ENCODE measurements around the gene PGPEP1. TPM values are rescaled to one million over a fixed set of nuclear protein-coding genes. Genes with fewer than 3 reads are reported as not detected.

PGPEP1 gene
- polyA plus RNA-seq, 1 experiment = 22.0 TPM

DNA sequence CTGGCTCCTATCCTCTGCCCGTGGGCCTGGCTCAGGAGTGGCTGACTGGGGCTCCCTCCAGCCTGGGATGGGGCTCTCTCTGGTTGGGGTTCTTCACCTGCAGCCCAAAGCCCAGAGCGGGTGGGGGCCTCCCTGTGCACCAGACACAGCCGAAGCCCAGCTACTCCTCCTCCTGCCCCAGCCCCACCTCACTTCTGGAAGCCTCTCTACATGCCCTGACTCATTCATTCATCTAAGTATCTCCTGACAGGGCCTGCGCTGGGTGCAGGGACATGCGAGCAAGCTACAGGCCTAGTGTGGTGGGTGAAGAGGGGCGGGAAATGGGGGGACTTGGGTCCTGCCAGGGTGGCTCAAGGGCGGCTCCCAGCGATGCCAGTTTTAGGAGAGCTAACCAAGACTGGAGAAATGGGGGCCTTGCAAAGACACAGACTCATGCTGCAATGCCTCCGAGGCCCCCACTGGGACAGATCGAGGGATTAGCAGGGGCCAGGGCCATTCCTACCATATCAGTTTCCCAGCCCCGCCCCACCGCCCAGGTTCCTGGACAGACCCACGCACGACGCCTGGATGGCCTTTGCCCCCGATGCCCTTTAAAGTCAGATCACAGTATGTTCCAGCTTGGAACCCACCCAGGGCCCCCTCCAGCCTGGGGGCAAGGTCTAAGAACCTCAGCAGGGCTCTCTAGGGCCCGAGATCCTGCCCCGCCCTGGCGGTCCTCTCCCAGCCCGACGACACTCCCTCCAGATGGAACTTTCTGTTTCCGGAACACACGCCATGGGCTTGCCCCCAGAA lies 30.1 kb upstream of the PGPEP1 start:
- Histone ChIP-seq H3K27me3 (ENCODE audit: control insufficient read depth, insufficient read depth, low read length) (no peaks in the 10 kb centered on the region), H3K4me3 (ENCODE audit: low read depth, low read length) (no peak overlapping the region), H3K9me3 (ENCODE audit: control insufficient read depth, insufficient read depth, low read length) (no peaks in the 10 kb centered on the region; the same call in 1 of the 2 replicates), H3K27ac (ENCODE audit: low read depth, low read length) (no peak overlapping the region)
- no peak for DNase-seq (ENCODE audit: low read depth, low spot score)
- ChIA-PET POLR2A (interaction anchor here (0.8 kb wide), 1 partner anchor 10 kb away, joined by 3 read pairs; no protein-coding TSS in a partner anchor), CTCF (no interaction called here)
- TF ChIP-seq, protein P1, sequence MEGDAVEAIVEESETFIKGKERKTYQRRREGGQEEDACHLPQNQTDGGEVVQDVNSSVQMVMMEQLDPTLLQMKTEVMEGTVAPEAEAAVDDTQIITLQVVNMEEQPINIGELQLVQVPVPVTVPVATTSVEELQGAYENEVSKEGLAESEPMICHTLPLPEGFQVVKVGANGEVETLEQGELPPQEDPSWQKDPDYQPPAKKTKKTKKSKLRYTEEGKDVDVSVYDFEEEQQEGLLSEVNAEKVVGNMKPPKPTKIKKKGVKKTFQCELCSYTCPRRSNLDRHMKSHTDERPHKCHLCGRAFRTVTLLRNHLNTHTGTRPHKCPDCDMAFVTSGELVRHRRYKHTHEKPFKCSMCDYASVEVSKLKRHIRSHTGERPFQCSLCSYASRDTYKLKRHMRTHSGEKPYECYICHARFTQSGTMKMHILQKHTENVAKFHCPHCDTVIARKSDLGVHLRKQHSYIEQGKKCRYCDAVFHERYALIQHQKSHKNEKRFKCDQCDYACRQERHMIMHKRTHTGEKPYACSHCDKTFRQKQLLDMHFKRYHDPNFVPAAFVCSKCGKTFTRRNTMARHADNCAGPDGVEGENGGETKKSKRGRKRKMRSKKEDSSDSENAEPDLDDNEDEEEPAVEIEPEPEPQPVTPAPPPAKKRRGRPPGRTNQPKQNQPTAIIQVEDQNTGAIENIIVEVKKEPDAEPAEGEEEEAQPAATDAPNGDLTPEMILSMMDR (IDR thresholded peaks at IDR 0.05; ENCODE audit: low read depth, low read length) = no peak

DNA sequence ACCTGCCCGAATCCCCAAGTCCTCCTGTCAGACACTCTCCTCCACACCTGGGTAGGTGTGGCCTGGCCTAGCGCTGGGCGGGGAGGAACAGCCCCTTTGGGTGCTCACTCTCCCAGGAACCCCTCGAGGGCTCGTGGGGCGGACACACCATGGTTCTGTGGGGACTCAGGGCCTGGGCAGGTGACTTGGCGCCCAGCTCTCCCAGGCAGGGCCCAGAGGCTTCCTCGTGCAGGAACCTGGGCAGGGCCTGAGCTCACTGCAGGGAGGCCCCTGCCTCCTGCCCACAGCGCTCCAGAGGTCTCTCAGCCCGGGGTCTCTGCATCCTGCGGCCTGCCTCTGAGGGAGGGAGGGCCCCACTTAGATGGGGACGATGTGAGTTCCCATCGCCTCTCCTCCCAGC lies 29.4 kb upstream of the PGPEP1 start:
- ChIA-PET CTCF (no interaction called here), POLR2A (interaction anchor here (0.6 to 0.8 kb wide), 2 partner anchors 10 to 873 kb away, joined by 3 read pairs; no protein-coding TSS in a partner anchor)
- DNase-seq (ENCODE audit: low read depth, low spot score) = no peak
- Histone ChIP-seq H3K27ac (ENCODE audit: low read depth, low read length) (no peak overlapping the region), H3K4me3 (ENCODE audit: low read depth, low read length) (no peak overlapping the region), H3K9me3 (ENCODE audit: control insufficient read depth, insufficient read depth, low read length) (no peaks in the 10 kb centered on the region; the same call in 1 of the 2 replicates), H3K27me3 (ENCODE audit: control insufficient read depth, insufficient read depth, low read length) (no peaks in the 10 kb centered on the region)
- TF ChIP-seq, protein P1 (IDR thresholded peaks at IDR 0.05; ENCODE audit: low read depth, low read length) = no peak

DNA sequence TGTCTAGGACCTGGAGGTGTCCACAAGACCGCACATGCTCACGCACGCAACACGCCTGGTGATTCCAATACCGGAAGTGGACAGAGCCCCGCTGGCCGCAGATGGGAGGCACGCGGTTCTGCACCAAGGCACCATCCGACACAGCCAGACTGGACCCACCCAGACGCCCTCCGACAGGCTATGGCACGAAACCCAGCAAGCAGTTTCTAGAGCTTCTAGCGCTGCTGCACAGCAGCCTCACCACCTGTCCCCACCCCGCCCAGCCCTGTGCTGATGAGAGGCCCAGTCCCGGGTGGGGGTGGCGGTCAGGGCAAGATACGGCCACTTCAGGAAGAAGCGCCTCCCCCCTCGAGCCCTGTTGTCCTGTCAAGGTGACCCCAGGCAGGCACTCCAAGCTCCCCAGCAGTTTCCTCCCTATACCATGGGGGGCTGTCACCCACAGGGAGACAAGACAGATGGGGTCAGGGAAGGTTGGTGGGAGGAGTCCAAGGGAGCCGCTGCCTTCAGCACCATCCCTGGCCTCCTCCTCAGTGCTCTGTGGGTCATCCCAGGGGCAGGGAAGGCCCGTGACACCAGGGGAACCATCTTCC lies 28.8 kb upstream of the PGPEP1 start:
- Histone ChIP-seq H3K27me3 (ENCODE audit: control insufficient read depth, insufficient read depth, low read length) (no peaks in the 10 kb centered on the region), H3K4me3 (ENCODE audit: low read depth, low read length) (no peak overlapping the region), H3K9me3 (ENCODE audit: control insufficient read depth, insufficient read depth, low read length) (no peaks in the 10 kb centered on the region; the same call in 1 of the 2 replicates), H3K27ac (ENCODE audit: low read depth, low read length) (no peak overlapping the region)
- ChIA-PET CTCF (interaction anchor here (1.2 kb wide), 1 partner anchor 32 kb away, joined by 4 read pairs; no protein-coding TSS in a partner anchor), POLR2A (interaction anchor here (0.5 to 0.8 kb wide), 3 partner anchors 9 to 872 kb away, joined by 3 to 4 read pairs (median 3); no protein-coding TSS in a partner anchor)
- DNase-seq (ENCODE audit: low read depth, low spot score) = no peak
- TF ChIP-seq, protein P1 (IDR thresholded peaks at IDR 0.05; ENCODE audit: low read depth, low read length) = no peak

- TF ChIP-seq, protein P1 (IDR thresholded peaks at IDR 0.05; ENCODE audit: low read depth, low read length) = no peak
- Histone ChIP-seq H3K4me3 (ENCODE audit: low read depth, low read length) (no peak overlapping the region), H3K27ac (ENCODE audit: low read depth, low read length) (no peak overlapping the region), H3K9me3 (ENCODE audit: control insufficient read depth, insufficient read depth, low read length) (no peaks in the 10 kb centered on the region; the same call in 1 of the 2 replicates), H3K27me3 (ENCODE audit: control insufficient read depth, insufficient read depth, low read length) (no peaks in the 10 kb centered on the region)
- ChIA-PET CTCF (interaction anchor here (1.2 to 2.3 kb wide), 2 partner anchors 16 to 33 kb away, joined by 4 to 7 read pairs; no protein-coding TSS in a partner anchor), POLR2A (no interaction called here)
- no peak for DNase-seq (ENCODE audit: low read depth, low spot score)
Observed at GRCh38 chr19:18312092-18312534, 28.3 kb upstream of the PGPEP1 start.
